Trophoblast cell (in vitro differentiated cells and primary cell): ENCODE data around the gene ELOVL5.
A peak's percentile ranks its signal among the peaks of the same experiment; 100 is the strongest.

Experiments
- DNase-seq, 2 donors: peaks; one replicate each; pipeline ENCODE4 v3.0.0-alpha.2; 2016
- H2AFZ ChIP-seq: 2 replicates; pipeline ENCODE4 v1.6.1; 2013; ENCODE audit warnings: low read length, moderate library complexity, mild to moderate bottlenecking; ENCODE audit not compliant: insufficient read depth, poor library complexity
- H2AK5ac ChIP-seq: 2 replicates; pipeline ENCODE4 v1.6.1; 2013; ENCODE audit warnings: mild to moderate bottlenecking, low read length
- H2BK120ac ChIP-seq: 2 replicates; pipeline ENCODE4 v1.6.1; 2013; ENCODE audit warnings: low read length, mild to moderate bottlenecking, moderate library complexity; ENCODE audit not compliant: insufficient read depth, poor library complexity
- H2BK12ac ChIP-seq: 2 replicates; pipeline ENCODE4 v1.6.1; 2013; ENCODE audit warnings: mild to moderate bottlenecking, low read length, moderate library complexity
- H2BK5ac ChIP-seq: 2 replicates; pipeline ENCODE4 v1.6.1; 2013; ENCODE audit warnings: low read length, low read depth, moderate library complexity, mild to moderate bottlenecking; ENCODE audit not compliant: poor library complexity
- H3K14ac ChIP-seq: 2 replicates; pipeline ENCODE4 v1.6.1; 2013; ENCODE audit warnings: mild to moderate bottlenecking, low read length
- H3K18ac ChIP-seq: 2 replicates; pipeline ENCODE4 v1.6.1; 2013; ENCODE audit warnings: mild to moderate bottlenecking, low read length
- H3K23ac ChIP-seq: 2 replicates; pipeline ENCODE4 v1.6.1; 2013; ENCODE audit warnings: low read length
- H3K27ac ChIP-seq: 2 replicates; pipeline ENCODE4 v1.5.1; 2013; ENCODE audit warnings: low read depth, mild to moderate bottlenecking, inconsistent platforms, low read length, moderate library complexity
- H3K27me3 ChIP-seq: 2 replicates; pipeline ENCODE4 v1.6.1; 2013; ENCODE audit warnings: inconsistent platforms, mild to moderate bottlenecking, low read length, moderate library complexity; ENCODE audit not compliant: insufficient read depth
- H3K36me3 ChIP-seq, 2 experiments: 1 replicate in 1 of 2; 2 replicates in 1 of 2; pipeline ENCODE4 v1.6.1; 2013; ENCODE audit warnings: low read length in 2 of 2, mild to moderate bottlenecking in 2 of 2, moderate library complexity in 1 of 2; ENCODE audit not compliant: insufficient read depth in 2 of 2, control insufficient read depth in 1 of 2
- H3K4ac ChIP-seq: 2 replicates; pipeline ENCODE4 v1.6.1; 2013; ENCODE audit warnings: low read depth, mild to moderate bottlenecking, low read length, moderate library complexity
- H3K4me1 ChIP-seq, 2 experiments: 1 replicate in 1 of 2; 2 replicates in 1 of 2; pipeline ENCODE4 v1.6.1; 2013; ENCODE audit warnings: low read length in 2 of 2, mild to moderate bottlenecking in 2 of 2, moderate library complexity in 1 of 2; ENCODE audit not compliant: insufficient read depth in 2 of 2, control insufficient read depth in 1 of 2
- H3K4me2 ChIP-seq: 2 replicates; pipeline ENCODE4 v1.6.1; 2013; ENCODE audit warnings: inconsistent platforms, mild to moderate bottlenecking, low read length, moderate library complexity
- H3K4me3 ChIP-seq: 2 replicates; pipeline ENCODE4 v1.5.1; 2013; ENCODE audit warnings: mild to moderate bottlenecking, low read depth, low read length, inconsistent platforms
- H3K79me1 ChIP-seq: one replicate; pipeline ENCODE4 v1.6.1; 2013; ENCODE audit warnings: low read length
- H3K79me2 ChIP-seq: 2 replicates; pipeline ENCODE4 v1.6.1; 2013; ENCODE audit warnings: low read length, mild to moderate bottlenecking; ENCODE audit not compliant: control insufficient read depth, insufficient read depth, poor library complexity
- H3K9ac ChIP-seq: 2 replicates; pipeline ENCODE4 v1.6.1; 2013; ENCODE audit warnings: mild to moderate bottlenecking, low read length
- H3K9me3 ChIP-seq: 2 replicates; pipeline ENCODE4 v1.6.1; 2013; ENCODE audit warnings: low read depth, mild to moderate bottlenecking, control low read depth, inconsistent platforms, low read length; ENCODE audit not compliant: insufficient read depth
- H4K12ac ChIP-seq: 2 replicates; pipeline ENCODE4 v1.6.1; 2013; ENCODE audit warnings: low read depth, mild to moderate bottlenecking, low read length, moderate library complexity
- H4K8ac ChIP-seq: 2 replicates; pipeline ENCODE4 v1.6.1; 2013; ENCODE audit warnings: low read depth, mild to moderate bottlenecking, low read length, moderate library complexity
- H4K91ac ChIP-seq: one replicate; pipeline ENCODE4 v1.6.1; 2013; ENCODE audit warnings: low read depth, mild to moderate bottlenecking, low read length, moderate library complexity
- WGBS: extraction: QIAGEN DNeasy Blood & Tissue Kit; methylation state at CpG from one replicate; pipeline ENCODE4 v1.1.7; 2013; ENCODE audit warnings: missing lambda C conversion rate; ENCODE audit not compliant: insufficient read length, insufficient coverage; ENCODE audit errors: extremely low coverage; 5-methylcytosine and 5-hydroxymethylcytosine counted together

The ELOVL5 gene

DNA sequence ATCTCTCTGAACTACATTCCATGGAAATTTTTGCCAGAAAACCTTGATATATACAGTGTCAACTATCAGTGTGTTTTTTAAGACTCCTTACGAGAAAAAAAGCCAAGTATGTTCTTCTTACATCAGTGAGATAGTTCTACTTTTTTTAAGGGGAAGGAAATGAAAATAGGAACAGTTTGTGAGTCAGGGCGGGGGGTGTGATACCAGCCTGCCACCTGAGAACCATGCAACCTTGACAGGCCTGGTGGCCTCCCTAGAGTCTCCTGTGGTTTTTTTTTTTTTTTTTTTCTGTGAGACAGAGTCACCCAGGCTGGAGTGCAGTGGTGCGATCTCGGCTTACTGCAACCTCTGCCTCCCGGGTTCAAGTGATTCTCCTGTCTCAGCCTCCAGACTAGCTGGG, 103.8 kb downstream of the ELOVL5 start:
- Histone ChIP-seq H3K9me3 (no peaks in the 10 kb centered on the region), H3K27ac (no peak overlapping the region), H3K4ac (no peak overlapping the region), H3K9ac (no peak overlapping the region), H4K12ac (no peak overlapping the region), H4K8ac (no peak overlapping the region), H2BK120ac (no peak overlapping the region), H3K79me2 (no peaks in the 10 kb centered on the region), H3K4me2 (no peak overlapping the region), H3K18ac (no peak overlapping the region), H3K79me1 (no peaks in the 10 kb centered on the region), H2BK5ac (no peak overlapping the region), H3K36me3 (no peaks in the 10 kb centered on the region), H2BK12ac (no peak overlapping the region), H3K23ac (no peak overlapping the region), H3K27me3 (no peaks in the 10 kb centered on the region), H3K14ac (no peak overlapping the region), H3K4me3 (no peak overlapping the region), H2AK5ac (no peak overlapping the region), H2AFZ (no peak overlapping the region), H4K91ac (no peak overlapping the region), H3K4me1 (no peaks in the 10 kb centered on the region)
- no CpG with 5 or more reads among the region's 5 CpGs for WGBS
- peak in 1 of 2 donors; percentile 3 for DNase-seq

DNA sequence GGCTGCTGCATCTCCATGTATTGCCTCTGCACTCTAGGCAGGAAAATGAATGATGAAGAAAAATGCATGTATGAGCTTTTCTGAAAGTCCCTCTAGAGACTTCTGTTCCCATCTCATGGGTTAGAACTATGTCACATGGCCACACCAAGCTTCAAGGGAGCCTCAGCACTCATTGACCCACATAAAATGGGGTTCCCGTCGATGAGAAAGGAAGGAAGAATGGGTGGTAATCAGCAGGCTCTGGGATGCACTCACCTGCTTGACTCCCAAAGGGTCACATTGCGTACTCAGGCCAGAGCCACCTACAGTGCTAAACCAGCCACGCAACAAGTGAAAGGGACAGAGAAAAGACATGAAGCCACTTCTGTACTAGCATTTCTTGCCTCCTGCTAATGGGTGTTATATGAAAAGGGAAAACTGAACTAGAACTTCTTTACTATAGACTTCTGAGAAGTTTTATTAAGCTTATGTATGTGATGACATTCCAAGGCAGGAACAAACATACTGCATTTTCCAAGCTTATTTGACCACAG, 104.3 kb downstream of the ELOVL5 start:
- H2BK5ac ChIP-seq = no peak overlapping the region
- H2AFZ ChIP-seq = no peak overlapping the region
- H3K9ac ChIP-seq = no peak overlapping the region
- no peak for DNase-seq
- no peak overlapping the region for H2AK5ac ChIP-seq
- no peak overlapping the region for H2BK120ac ChIP-seq
- no peak overlapping the region for H3K18ac ChIP-seq
- no peak overlapping the region for H3K4me2 ChIP-seq
- no CpG with 5 or more reads among the region's 4 CpGs for WGBS
- H3K36me3 ChIP-seq = no peaks in the 10 kb centered on the region
- no peak overlapping the region for H4K8ac ChIP-seq
- H3K9me3 ChIP-seq = no peaks in the 10 kb centered on the region
- no peak overlapping the region for H3K4ac ChIP-seq
- H3K79me1 ChIP-seq = no peaks in the 10 kb centered on the region
- H4K12ac ChIP-seq = no peak overlapping the region
- no peaks in the 10 kb centered on the region for H3K27me3 ChIP-seq
- no peaks in the 10 kb centered on the region for H3K4me1 ChIP-seq
- H3K14ac ChIP-seq = no peak overlapping the region
- no peaks in the 10 kb centered on the region for H3K79me2 ChIP-seq
- no peak overlapping the region for H3K23ac ChIP-seq
- no peak overlapping the region for H2BK12ac ChIP-seq
- H3K4me3 ChIP-seq = no peak overlapping the region
- H4K91ac ChIP-seq = no peak overlapping the region
- no peak overlapping the region for H3K27ac ChIP-seq

DNA sequence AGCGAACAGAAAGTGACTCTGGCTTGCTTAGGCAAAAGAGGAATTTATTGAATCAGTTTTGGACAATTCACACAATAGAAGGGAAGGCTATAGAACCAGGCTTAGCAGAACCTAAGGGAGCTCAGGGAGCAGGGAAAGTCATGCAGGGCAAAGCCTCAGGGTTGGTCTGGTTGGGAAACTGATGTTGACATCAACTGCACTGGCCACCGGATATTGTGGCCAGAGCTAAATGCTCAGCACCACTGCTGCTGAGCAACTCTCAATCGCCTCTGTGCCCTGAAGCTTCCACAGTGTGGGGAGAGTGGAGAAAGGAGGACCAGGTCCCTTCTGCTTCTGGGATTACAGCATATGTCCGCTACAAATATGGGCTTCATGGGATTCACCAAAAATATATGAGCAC, 106.8 kb downstream of the ELOVL5 start:
- H2BK12ac ChIP-seq = no peak overlapping the region
- DNase-seq = no peak
- no peaks in the 10 kb centered on the region for H3K36me3 ChIP-seq
- peaks cover 1% of the 10 kb centered on the region for H3K9me3 ChIP-seq
- H4K91ac ChIP-seq = no peak overlapping the region
- no peak overlapping the region for H3K18ac ChIP-seq
- H3K27me3 ChIP-seq = no peaks in the 10 kb centered on the region
- no peak overlapping the region for H3K9ac ChIP-seq
- no CpG with 5 or more reads among the region's 4 CpGs for WGBS
- H2BK120ac ChIP-seq = no peak overlapping the region
- no peak overlapping the region for H4K12ac ChIP-seq
- H3K79me2 ChIP-seq = no peaks in the 10 kb centered on the region
- no peak overlapping the region for H4K8ac ChIP-seq
- H3K4me2 ChIP-seq = no peak overlapping the region
- no peak overlapping the region for H2AFZ ChIP-seq
- H2BK5ac ChIP-seq = no peak overlapping the region
- H3K27ac ChIP-seq = no peak overlapping the region
- H3K4ac ChIP-seq = no peak overlapping the region
- H2AK5ac ChIP-seq = no peak overlapping the region
- H3K23ac ChIP-seq = no peak overlapping the region
- H3K4me1 ChIP-seq = no peaks in the 10 kb centered on the region
- no peak overlapping the region for H3K14ac ChIP-seq
- H3K4me3 ChIP-seq = no peak overlapping the region
- no peaks in the 10 kb centered on the region for H3K79me1 ChIP-seq

DNA sequence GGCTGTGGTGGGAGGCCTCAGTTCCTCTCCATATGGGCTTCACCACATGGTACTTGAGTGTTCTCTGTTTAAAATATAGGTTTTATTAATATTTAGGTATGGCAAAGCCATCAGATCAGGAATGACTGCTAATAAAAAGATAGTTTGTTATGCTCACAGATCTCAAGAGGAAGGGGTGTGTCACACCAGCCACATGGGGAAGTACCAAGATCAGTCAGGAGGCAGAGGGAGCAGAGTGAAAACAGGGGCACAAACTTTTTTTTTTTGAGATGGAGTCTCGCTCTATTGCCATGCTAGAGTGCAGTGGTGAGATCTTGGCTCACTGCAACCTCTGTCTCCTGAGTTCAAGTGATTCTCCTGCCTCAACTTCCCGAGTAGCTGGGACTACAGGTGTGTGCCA, 108.0 kb downstream of the ELOVL5 start:
- H2BK5ac ChIP-seq = no peak overlapping the region
- H3K27me3 ChIP-seq = no peaks in the 10 kb centered on the region
- H3K23ac ChIP-seq = no peak overlapping the region
- no CpG with 5 or more reads among the region's 2 CpGs for WGBS
- no peaks in the 10 kb centered on the region for H3K4me1 ChIP-seq
- peaks cover 1% of the 10 kb centered on the region for H3K9me3 ChIP-seq
- H3K9ac ChIP-seq = no peak overlapping the region
- no peak overlapping the region for H2BK120ac ChIP-seq
- no peak overlapping the region for H2AK5ac ChIP-seq
- H3K79me2 ChIP-seq = no peaks in the 10 kb centered on the region
- no peak overlapping the region for H2BK12ac ChIP-seq
- H2AFZ ChIP-seq = no peak overlapping the region
- DNase-seq = no peak
- H3K18ac ChIP-seq = no peak overlapping the region
- no peak overlapping the region for H4K91ac ChIP-seq
- no peaks in the 10 kb centered on the region for H3K79me1 ChIP-seq
- no peak overlapping the region for H3K14ac ChIP-seq
- no peak overlapping the region for H3K4me2 ChIP-seq
- H3K4ac ChIP-seq = no peak overlapping the region
- no peak overlapping the region for H3K4me3 ChIP-seq
- no peaks in the 10 kb centered on the region for H3K36me3 ChIP-seq
- no peak overlapping the region for H4K8ac ChIP-seq
- no peak overlapping the region for H4K12ac ChIP-seq
- no peak overlapping the region for H3K27ac ChIP-seq
